Keratinocyte (primary cell): Measurements from ENCODE around the gene NECTIN1.

Experiments used
- CTCF ChIP-seq, 3 experiments: IDR thresholded peaks in 1 of 3; conservative IDR thresholded peaks in 1 of 3; optimal IDR thresholded peaks in 1 of 3; 2 replicates in 2 of 3; 3 replicates in 1 of 3; pipeline versions ENCODE3 to v1.5.1; 2011; ENCODE audit warnings: low read length in 3 of 3, mild to moderate bottlenecking in 3 of 3, moderate library complexity in 2 of 3, control low read depth in 1 of 3, inconsistent platforms in 1 of 3; ENCODE audit not compliant: insufficient read depth in 2 of 3; ENCODE audit errors: extremely low read depth in 1 of 3
- EZH2 ChIP-seq: IDR thresholded peaks from one replicate; pipeline ENCODE4 v1.6.1; 2012; ENCODE audit warnings: inconsistent platforms, mild to moderate bottlenecking, low read length, moderate library complexity

GRCh38 chr11:119644502-119644901 lies 84.5 kb downstream of the NECTIN1 start:
- TF ChIP-seq CTCF (optimal IDR thresholded peaks at IDR 0.05 in 1 of 3, IDR thresholded peaks at IDR 0.05 in 1 of 3, conservative IDR thresholded peaks at IDR 0.05 in 1 of 3; ENCODE audit: extremely low read depth in 1 of 3, insufficient read depth in 2 of 3, low read length in 3 of 3), result no peak
- TF ChIP-seq EZH2, result no peak
